Measurements from ENCODE around the gene DOCK11. TPM values are rescaled to one million over a fixed set of nuclear protein-coding genes. Genes with fewer than 3 reads are reported as not detected.

The DOCK11 gene
- total and polyA plus RNA-seq, 10 of the 15 experiments (the other 5 are each of a cell fraction or from before 2014, with no cell fraction given): 16.3 to 30.7 (median 19.8) TPM

DNA sequence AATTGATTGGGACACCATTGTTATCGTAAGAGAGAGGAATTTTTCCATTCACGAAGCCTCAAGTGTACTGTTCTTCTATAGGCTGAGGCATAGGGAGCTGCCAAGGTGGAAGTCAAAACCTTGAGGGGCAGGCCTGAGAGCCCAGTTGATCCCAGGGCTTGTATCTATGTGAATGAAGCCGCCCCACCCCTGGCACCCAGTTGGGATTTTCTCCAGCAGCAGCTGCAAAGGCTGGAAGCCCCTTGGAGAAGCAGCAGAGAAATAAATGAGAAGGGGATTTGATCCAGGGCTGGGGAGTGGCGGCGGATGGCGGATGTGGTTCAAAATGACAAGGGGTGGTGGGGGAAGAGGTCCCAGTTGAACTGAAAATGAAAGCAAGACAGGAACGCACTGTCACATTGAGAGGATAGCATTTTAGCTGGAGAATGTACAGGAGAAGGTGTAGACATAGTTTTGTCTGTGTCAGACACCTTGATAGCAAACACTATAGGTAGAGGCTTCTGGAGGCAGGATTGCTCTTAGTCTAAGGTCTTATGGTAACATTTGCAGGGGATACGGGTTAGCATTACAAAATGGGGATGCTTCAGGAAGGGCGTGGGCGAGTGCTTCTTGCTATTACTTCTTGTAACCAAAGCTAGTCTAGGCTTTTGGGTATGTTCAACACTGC is 32.6 kb downstream of the DOCK11 start:
- ATAC-seq (peak; percentile 90), DNase-seq (ENCODE audit: low read depth, low spot score) (peak; percentile 47), FAIRE-seq (no peak)
- H3K27me3 ChIP-seq (replicated peaks in 1 of 2; ENCODE audit: control insufficient read depth in 2 of 2, insufficient read depth in 2 of 2, low read length in 1 of 2): no peaks in the 10 kb centered on the region
- peak overlapping the region; percentile 54 for H3K4me3 ChIP-seq
- H3K9me3 ChIP-seq (replicated peaks; ENCODE audit: control insufficient read depth, insufficient read depth, low read length): no peaks in the 10 kb centered on the region
- no peaks in the 10 kb centered on the region for H3K36me3 ChIP-seq (ENCODE audit: control insufficient read depth in 2 of 2, insufficient read depth in 2 of 2, low read length in 1 of 2)
- H3K27ac ChIP-seq (ENCODE audit: control insufficient read depth, insufficient read depth): peak overlapping the region; percentile 70
- in situ Hi-C loops (cut with MboI) (no loop called here), intact Hi-C loops (cut with micrococcal nuclease; ENCODE audit: unreplicated experiment) (loop anchor here (2.0 kb wide), 1 partner anchor 31 kb away; no protein-coding TSS in a partner anchor)
- peak overlapping the region; percentile 67 for H2AFZ ChIP-seq (ENCODE audit: control insufficient read depth, low read depth, low read length)
- no peaks in the 10 kb centered on the region for H4K20me1 ChIP-seq (ENCODE audit: control insufficient read depth, insufficient read depth)
- CTCF ChIA-PET: interaction anchor here (0.6 to 2.0 kb wide), 5 partner anchors 9 to 81 kb away, joined by 3 to 5 read pairs (median 3); no protein-coding TSS in a partner anchor
- H3K9ac ChIP-seq (ENCODE audit: control insufficient read depth, insufficient read depth, low read length): peak overlapping the region; percentile 70
- TF ChIP-seq CBFB (IDR thresholded peaks at IDR 0.05; ENCODE audit: low read depth): 0 out of 2 replicates have a peak, but pooled peaks have one; percentile 43
- peak; percentile 72 for TF ChIP-seq POLR2AphosphoS5 (IDR thresholded peaks at IDR 0.05; ENCODE audit: low read length)
- TF ChIP-seq ATF7 (IDR thresholded peaks at IDR 0.05; ENCODE audit: low read depth): peak; percentile 26; the same call in 1 of the 2 replicates
- TF ChIP-seq, protein P1, sequence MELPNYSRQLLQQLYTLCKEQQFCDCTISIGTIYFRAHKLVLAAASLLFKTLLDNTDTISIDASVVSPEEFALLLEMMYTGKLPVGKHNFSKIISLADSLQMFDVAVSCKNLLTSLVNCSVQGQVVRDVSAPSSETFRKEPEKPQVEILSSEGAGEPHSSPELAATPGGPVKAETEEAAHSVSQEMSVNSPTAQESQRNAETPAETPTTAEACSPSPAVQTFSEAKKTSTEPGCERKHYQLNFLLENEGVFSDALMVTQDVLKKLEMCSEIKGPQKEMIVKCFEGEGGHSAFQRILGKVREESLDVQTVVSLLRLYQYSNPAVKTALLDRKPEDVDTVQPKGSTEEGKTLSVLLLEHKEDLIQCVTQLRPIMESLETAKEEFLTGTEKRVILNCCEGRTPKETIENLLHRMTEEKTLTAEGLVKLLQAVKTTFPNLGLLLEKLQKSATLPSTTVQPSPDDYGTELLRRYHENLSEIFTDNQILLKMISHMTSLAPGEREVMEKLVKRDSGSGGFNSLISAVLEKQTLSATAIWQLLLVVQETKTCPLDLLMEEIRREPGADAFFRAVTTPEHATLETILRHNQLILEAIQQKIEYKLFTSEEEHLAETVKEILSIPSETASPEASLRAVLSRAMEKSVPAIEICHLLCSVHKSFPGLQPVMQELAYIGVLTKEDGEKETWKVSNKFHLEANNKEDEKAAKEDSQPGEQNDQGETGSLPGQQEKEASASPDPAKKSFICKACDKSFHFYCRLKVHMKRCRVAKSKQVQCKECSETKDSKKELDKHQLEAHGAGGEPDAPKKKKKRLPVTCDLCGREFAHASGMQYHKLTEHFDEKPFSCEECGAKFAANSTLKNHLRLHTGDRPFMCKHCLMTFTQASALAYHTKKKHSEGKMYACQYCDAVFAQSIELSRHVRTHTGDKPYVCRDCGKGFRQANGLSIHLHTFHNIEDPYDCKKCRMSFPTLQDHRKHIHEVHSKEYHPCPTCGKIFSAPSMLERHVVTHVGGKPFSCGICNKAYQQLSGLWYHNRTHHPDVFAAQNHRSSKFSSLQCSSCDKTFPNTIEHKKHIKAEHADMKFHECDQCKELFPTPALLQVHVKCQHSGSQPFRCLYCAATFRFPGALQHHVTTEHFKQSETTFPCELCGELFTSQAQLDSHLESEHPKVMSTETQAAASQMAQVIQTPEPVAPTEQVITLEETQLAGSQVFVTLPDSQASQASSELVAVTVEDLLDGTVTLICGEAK (IDR thresholded peaks at IDR 0.05; ENCODE audit: borderline replicate concordance): peak; percentile 50; the same call in 1 of the 2 replicates
- TF ChIP-seq, protein P2, sequence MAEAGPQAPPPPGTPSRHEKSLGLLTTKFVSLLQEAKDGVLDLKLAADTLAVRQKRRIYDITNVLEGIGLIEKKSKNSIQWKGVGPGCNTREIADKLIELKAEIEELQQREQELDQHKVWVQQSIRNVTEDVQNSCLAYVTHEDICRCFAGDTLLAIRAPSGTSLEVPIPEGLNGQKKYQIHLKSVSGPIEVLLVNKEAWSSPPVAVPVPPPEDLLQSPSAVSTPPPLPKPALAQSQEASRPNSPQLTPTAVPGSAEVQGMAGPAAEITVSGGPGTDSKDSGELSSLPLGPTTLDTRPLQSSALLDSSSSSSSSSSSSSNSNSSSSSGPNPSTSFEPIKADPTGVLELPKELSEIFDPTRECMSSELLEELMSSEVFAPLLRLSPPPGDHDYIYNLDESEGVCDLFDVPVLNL (IDR thresholded peaks at IDR 0.05; ENCODE audit: low read depth, low read length): no peak
- TF ChIP-seq, protein P3, sequence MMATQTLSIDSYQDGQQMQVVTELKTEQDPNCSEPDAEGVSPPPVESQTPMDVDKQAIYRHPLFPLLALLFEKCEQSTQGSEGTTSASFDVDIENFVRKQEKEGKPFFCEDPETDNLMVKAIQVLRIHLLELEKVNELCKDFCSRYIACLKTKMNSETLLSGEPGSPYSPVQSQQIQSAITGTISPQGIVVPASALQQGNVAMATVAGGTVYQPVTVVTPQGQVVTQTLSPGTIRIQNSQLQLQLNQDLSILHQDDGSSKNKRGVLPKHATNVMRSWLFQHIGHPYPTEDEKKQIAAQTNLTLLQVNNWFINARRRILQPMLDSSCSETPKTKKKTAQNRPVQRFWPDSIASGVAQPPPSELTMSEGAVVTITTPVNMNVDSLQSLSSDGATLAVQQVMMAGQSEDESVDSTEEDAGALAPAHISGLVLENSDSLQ (IDR thresholded peaks at IDR 0.05): peak; percentile 46; the same call in 1 of the 2 replicates
- 0 out of 4 replicates have a peak, but pooled peaks of 1 of the 2 experiments have one; percentile 14 for TF ChIP-seq IKZF2 (IDR thresholded peaks at IDR 0.05)
- peak; percentile 76 for TF ChIP-seq RUNX3 (IDR thresholded peaks at IDR 0.05; ENCODE audit: low read length)
- no peak for TF ChIP-seq HDAC6 (IDR thresholded peaks at IDR 0.05; ENCODE audit: unreplicated experiment)
- TF ChIP-seq EED (IDR thresholded peaks at IDR 0.05; ENCODE audit: low read depth): peak; percentile 50
- TF ChIP-seq PML (IDR thresholded peaks at IDR 0.05; ENCODE audit: low read length): 0 out of 2 replicates have a peak, but pooled peaks have one; percentile 17
- TF ChIP-seq POLR2A (IDR thresholded peaks at IDR 0.05; ENCODE audit: low read depth, low read length): peak; percentile 65
- no peak for TF ChIP-seq SREBF1 (IDR thresholded peaks at IDR 0.05; ENCODE audit: low read length)
- TF ChIP-seq, protein P4, sequence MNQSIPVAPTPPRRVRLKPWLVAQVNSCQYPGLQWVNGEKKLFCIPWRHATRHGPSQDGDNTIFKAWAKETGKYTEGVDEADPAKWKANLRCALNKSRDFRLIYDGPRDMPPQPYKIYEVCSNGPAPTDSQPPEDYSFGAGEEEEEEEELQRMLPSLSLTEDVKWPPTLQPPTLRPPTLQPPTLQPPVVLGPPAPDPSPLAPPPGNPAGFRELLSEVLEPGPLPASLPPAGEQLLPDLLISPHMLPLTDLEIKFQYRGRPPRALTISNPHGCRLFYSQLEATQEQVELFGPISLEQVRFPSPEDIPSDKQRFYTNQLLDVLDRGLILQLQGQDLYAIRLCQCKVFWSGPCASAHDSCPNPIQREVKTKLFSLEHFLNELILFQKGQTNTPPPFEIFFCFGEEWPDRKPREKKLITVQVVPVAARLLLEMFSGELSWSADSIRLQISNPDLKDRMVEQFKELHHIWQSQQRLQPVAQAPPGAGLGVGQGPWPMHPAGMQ (IDR thresholded peaks at IDR 0.05; ENCODE audit: borderline replicate concordance): no peak
- peak; percentile 59; the same call in 1 of the 2 replicates for TF ChIP-seq GABPA (IDR thresholded peaks at IDR 0.05; ENCODE audit: low read depth)
- BruUV-seq (replicated peaks): no TSS peak
- RAD21 ChIA-PET (ENCODE audit: unreplicated experiment): interaction anchor here (0.8 to 3.2 kb wide), 6 partner anchors 9 to 73 kb away, joined by 3 to 33 read pairs (median 4); partner anchors contain the start of gene DOCK11
- H3K4me1 ChIP-seq (ENCODE audit: control insufficient read depth, insufficient read depth, low read length): peaks cover 11% of the 10 kb centered on the region
- SMC1A ChIA-PET (ENCODE audit: uncharacterized antibody, unreplicated experiment): interaction anchor here (1.2 to 4.6 kb wide), 4 partner anchors 11 to 32 kb away, joined by 4 to 24 read pairs (median 11); partner anchors contain the start of gene DOCK11
- 19% methylated on average over 10 of the region's 10 CpGs for WGBS (ENCODE audit: insufficient coverage, insufficient replicate concordance, low lambda C conversion rate, missing lambda C conversion rate)
- peaks cover 3% of the 10 kb centered on the region for H3K79me2 ChIP-seq (ENCODE audit: control insufficient read depth, insufficient read depth, low read length)
- H3K4me2 ChIP-seq (ENCODE audit: control insufficient read depth, insufficient read depth): peak overlapping the region; percentile 28
- POLR2A ChIA-PET: interaction anchor here (2.1 to 6.0 kb wide), 2 partner anchors 10 to 32 kb away, joined by 9 to 39 read pairs; partner anchors contain the start of gene DOCK11
